Measurements from ENCODE around the gene PCNT. TPM values are rescaled to one million over a fixed set of nuclear protein-coding genes. Genes with fewer than 3 reads are reported as not detected.

Gene PCNT
- total RNA-seq, 5 donors from 2014 or later (not counting 1 experiment from before 2014, with no cell fraction given) = 52.8 to 65.0 (median 58.6) TPM

DNA sequence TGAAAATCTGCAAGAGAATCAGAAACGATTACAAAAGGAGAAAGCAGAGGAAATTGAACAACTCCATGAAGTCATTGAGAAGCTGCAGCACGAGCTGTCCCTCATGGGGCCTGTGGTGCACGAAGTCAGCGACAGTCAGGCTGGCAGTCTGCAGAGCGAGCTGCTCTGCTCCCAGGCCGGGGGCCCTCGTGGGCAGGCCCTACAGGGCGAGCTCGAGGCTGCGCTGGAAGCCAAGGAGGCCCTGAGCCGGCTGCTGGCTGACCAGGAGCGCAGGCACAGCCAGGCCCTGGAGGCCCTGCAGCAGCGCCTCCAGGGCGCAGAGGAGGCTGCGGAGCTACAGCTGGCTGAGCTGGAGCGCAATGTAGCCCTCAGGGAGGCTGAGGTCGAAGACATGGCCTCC, 87.3 kb downstream of the PCNT start:
- Histone ChIP-seq H3K27ac (ENCODE audit: low read length) (no peak overlapping the region), H3K27me3 (replicated peaks in 1 of 2; ENCODE audit: control insufficient read depth in 2 of 2, extremely low read depth in 1 of 2, insufficient read depth in 2 of 2, low read length in 1 of 2) (no peaks in the 10 kb centered on the region), H3K4me3 (ENCODE audit: control insufficient read depth in 1 of 2, extremely low read depth in 1 of 2, low read length in 1 of 2) (no peak overlapping the region), H3K9me3 (no peaks in the 10 kb centered on the region), H3K4me1 (ENCODE audit: control insufficient read depth in 1 of 2, extremely low read depth in 1 of 2, insufficient read depth in 2 of 2, low read length in 2 of 2) (peaks cover 0 to 10% of the 10 kb centered on the region in 2 experiments), H3K36me3 (ENCODE audit: control insufficient read depth in 2 of 2, extremely low read depth in 1 of 2, insufficient read depth in 1 of 2, low read length in 1 of 2) (peaks cover 8 to 26% of the 10 kb centered on the region in 2 donors)
- H3K4me1 Mint-ChIP-seq = peaks cover 0 to 7% (median 0%) of the 10 kb centered on the region in 3 donors
- H3K36me3 Mint-ChIP-seq = peaks cover 19% of the 10 kb centered on the region
- CTCF ChIA-PET = no interaction called here
- DNase-seq = no peak
- POLR2A ChIA-PET = no interaction called here
- WGBS (ENCODE audit: insufficient coverage) = 98% methylated on average over 17 of the region's 17 CpGs
- no peaks in the 10 kb centered on the region for H3K9me3 Mint-ChIP-seq
- ATAC-seq (replicated peaks in 1 of 4) = no peak
- H3K27ac Mint-ChIP-seq = no peak overlapping the region
- no peak overlapping the region for H3K4me3 Mint-ChIP-seq
- H3K27me3 Mint-ChIP-seq = no peaks in the 10 kb centered on the region

DNA sequence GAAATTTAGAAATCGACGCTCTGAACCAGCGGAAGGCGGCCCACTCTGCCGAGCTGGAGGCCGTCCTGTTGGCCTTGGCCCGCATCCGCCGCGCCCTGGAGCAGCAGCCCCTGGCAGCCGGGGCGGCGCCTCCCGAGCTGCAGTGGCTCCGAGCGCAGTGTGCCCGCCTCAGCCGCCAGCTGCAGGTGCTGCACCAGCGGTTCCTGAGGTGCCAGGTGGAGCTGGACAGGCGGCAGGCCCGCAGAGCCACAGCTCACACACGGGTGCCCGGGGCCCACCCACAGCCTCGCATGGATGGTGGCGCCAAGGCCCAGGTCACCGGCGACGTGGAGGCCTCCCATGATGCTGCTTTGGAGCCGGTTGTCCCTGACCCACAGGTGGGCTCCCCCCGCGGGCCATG, 87.7 kb downstream of the PCNT start:
- Mint-ChIP-seq H3K36me3 (peaks cover 20% of the 10 kb centered on the region), H3K27me3 (no peaks in the 10 kb centered on the region), H3K4me1 (peaks cover 0 to 7% (median 0%) of the 10 kb centered on the region in 3 donors), H3K4me3 (no peak overlapping the region), H3K9me3 (no peaks in the 10 kb centered on the region), H3K27ac (no peak overlapping the region)
- Histone ChIP-seq H3K27ac (ENCODE audit: low read length) (no peak overlapping the region), H3K36me3 (ENCODE audit: control insufficient read depth in 2 of 2, extremely low read depth in 1 of 2, insufficient read depth in 1 of 2, low read length in 1 of 2) (peaks cover 13 to 27% of the 10 kb centered on the region in 2 donors), H3K4me1 (ENCODE audit: control insufficient read depth in 1 of 2, extremely low read depth in 1 of 2, insufficient read depth in 2 of 2, low read length in 2 of 2) (peaks cover 0 to 10% of the 10 kb centered on the region in 2 experiments), H3K9me3 (no peaks in the 10 kb centered on the region), H3K27me3 (replicated peaks in 1 of 2; ENCODE audit: control insufficient read depth in 2 of 2, extremely low read depth in 1 of 2, insufficient read depth in 2 of 2, low read length in 1 of 2) (no peaks in the 10 kb centered on the region), H3K4me3 (ENCODE audit: control insufficient read depth in 1 of 2, extremely low read depth in 1 of 2, low read length in 1 of 2) (no peak overlapping the region)
- no peak for DNase-seq
- ChIA-PET CTCF (no interaction called here), POLR2A (interaction anchor here in 1 of 2 donors (0.6 kb wide), 1 partner anchor 1000 kb away, joined by 7 read pairs; no protein-coding TSS in a partner anchor)
- no peak for ATAC-seq (replicated peaks in 1 of 4)
- WGBS (ENCODE audit: insufficient coverage) = 98% methylated on average over 31 of the region's 31 CpGs

DNA sequence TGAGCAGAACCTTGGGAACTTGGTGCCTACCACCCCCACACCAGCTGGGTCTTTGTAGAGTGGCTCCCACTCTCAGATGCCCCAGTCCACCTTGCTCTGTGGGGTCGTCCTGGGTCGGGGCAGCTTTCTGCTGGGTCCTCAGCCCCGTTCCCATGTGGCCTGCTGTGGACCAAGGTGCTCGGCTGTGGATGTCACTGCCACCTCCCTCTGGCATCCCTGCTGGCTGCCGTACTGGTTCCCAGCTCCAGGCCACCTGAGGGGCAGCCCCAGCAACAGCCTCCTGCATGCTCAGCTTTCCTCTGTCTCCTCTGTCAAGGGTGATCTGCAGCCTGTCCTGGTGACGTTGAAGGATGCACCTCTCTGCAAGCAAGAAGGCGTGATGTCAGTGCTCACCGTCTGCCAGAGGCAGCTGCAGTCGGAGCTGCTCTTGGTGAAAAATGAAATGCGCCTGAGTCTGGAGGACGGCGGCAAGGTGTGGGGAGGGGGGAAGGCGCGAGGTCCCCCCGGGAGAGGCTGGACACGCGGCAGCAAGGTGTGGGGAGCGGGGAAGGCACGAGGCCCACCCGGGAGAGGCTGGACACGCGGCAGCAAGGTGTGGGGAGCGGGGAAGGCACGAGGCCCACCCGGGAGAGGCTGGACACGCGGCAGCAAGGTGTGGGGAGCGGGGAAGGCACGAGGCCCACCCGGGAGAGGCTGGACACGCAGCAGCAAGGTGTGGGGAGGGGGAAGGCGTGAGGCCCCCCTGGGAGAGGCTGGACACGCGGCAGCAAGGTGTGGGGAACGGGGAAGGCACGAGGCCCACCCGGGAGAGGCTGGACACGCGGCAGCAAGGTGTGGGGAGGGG, 88.8 kb downstream of the PCNT start:
- Histone ChIP-seq H3K9me3 (no peaks in the 10 kb centered on the region), H3K27ac (ENCODE audit: low read length) (no peak overlapping the region), H3K4me3 (ENCODE audit: control insufficient read depth in 1 of 2, extremely low read depth in 1 of 2, low read length in 1 of 2) (no peak overlapping the region), H3K36me3 (ENCODE audit: control insufficient read depth in 2 of 2, extremely low read depth in 1 of 2, insufficient read depth in 1 of 2, low read length in 1 of 2) (peaks cover 16 to 27% of the 10 kb centered on the region in 2 donors), H3K27me3 (replicated peaks in 1 of 2; ENCODE audit: control insufficient read depth in 2 of 2, extremely low read depth in 1 of 2, insufficient read depth in 2 of 2, low read length in 1 of 2) (no peaks in the 10 kb centered on the region), H3K4me1 (ENCODE audit: control insufficient read depth in 1 of 2, extremely low read depth in 1 of 2, insufficient read depth in 2 of 2, low read length in 2 of 2) (peaks cover 0 to 10% of the 10 kb centered on the region in 2 experiments)
- H3K4me1 Mint-ChIP-seq = peaks cover 0 to 7% (median 0%) of the 10 kb centered on the region in 3 donors
- no peaks in the 10 kb centered on the region for H3K27me3 Mint-ChIP-seq
- no peak overlapping the region for H3K27ac Mint-ChIP-seq
- no peak overlapping the region for H3K4me3 Mint-ChIP-seq
- ChIA-PET POLR2A (no interaction called here), CTCF (no interaction called here)
- DNase-seq = no peak
- H3K9me3 Mint-ChIP-seq = no peaks in the 10 kb centered on the region
- H3K36me3 Mint-ChIP-seq = peaks cover 20% of the 10 kb centered on the region
- WGBS (ENCODE audit: insufficient coverage) = 94% methylated on average over 22 of the region's 39 CpGs
- ATAC-seq (replicated peaks in 1 of 4) = no peak

GRCh38 chr21:46413365-46413696, 89.4 kb downstream of the PCNT start:
- ChIA-PET CTCF (no interaction called here), POLR2A (no interaction called here)
- Mint-ChIP-seq H3K27me3 (no peaks in the 10 kb centered on the region), H3K4me1 (peaks cover 0 to 7% (median 0%) of the 10 kb centered on the region in 3 donors), H3K27ac (no peak overlapping the region), H3K4me3 (no peak overlapping the region), H3K36me3 (peaks cover 25% of the 10 kb centered on the region), H3K9me3 (no peaks in the 10 kb centered on the region)
- H3K4me1 ChIP-seq (ENCODE audit: control insufficient read depth in 1 of 2, extremely low read depth in 1 of 2, insufficient read depth in 2 of 2, low read length in 2 of 2) = peaks cover 0 to 10% of the 10 kb centered on the region in 2 experiments
- no peak overlapping the region for H3K4me3 ChIP-seq (ENCODE audit: control insufficient read depth in 1 of 2, extremely low read depth in 1 of 2, low read length in 1 of 2)
- peaks cover 18 to 27% of the 10 kb centered on the region in 2 donors for H3K36me3 ChIP-seq (ENCODE audit: control insufficient read depth in 2 of 2, extremely low read depth in 1 of 2, insufficient read depth in 1 of 2, low read length in 1 of 2)
- no peak overlapping the region for H3K27ac ChIP-seq (ENCODE audit: low read length)
- H3K9me3 ChIP-seq = no peaks in the 10 kb centered on the region
- 95% methylated on average over 9 of the region's 9 CpGs for WGBS (ENCODE audit: insufficient coverage)
- H3K27me3 ChIP-seq (replicated peaks in 1 of 2; ENCODE audit: control insufficient read depth in 2 of 2, extremely low read depth in 1 of 2, insufficient read depth in 2 of 2, low read length in 1 of 2) = no peaks in the 10 kb centered on the region
- DNase-seq (no peak), ATAC-seq (replicated peaks in 1 of 4) (no peak)

- Histone ChIP-seq H3K36me3 (ENCODE audit: control insufficient read depth in 2 of 2, extremely low read depth in 1 of 2, insufficient read depth in 1 of 2, low read length in 1 of 2) (peaks cover 21 to 31% of the 10 kb centered on the region in 2 donors), H3K27ac (ENCODE audit: low read length) (no peak overlapping the region), H3K4me3 (ENCODE audit: control insufficient read depth in 1 of 2, extremely low read depth in 1 of 2, low read length in 1 of 2) (no peak overlapping the region), H3K27me3 (replicated peaks in 1 of 2; ENCODE audit: control insufficient read depth in 2 of 2, extremely low read depth in 1 of 2, insufficient read depth in 2 of 2, low read length in 1 of 2) (no peaks in the 10 kb centered on the region), H3K4me1 (ENCODE audit: control insufficient read depth in 1 of 2, extremely low read depth in 1 of 2, insufficient read depth in 2 of 2, low read length in 2 of 2) (peaks cover 0 to 1% of the 10 kb centered on the region in 2 experiments), H3K9me3 (no peaks in the 10 kb centered on the region)
- WGBS (ENCODE audit: insufficient coverage) = 96% methylated on average over 13 of the region's 13 CpGs
- no peaks in the 10 kb centered on the region for H3K9me3 Mint-ChIP-seq
- H3K27ac Mint-ChIP-seq = no peak overlapping the region
- POLR2A ChIA-PET = no interaction called here
- peaks cover 0 to 5% (median 0%) of the 10 kb centered on the region in 3 donors for H3K4me1 Mint-ChIP-seq
- DNase-seq (no peak), ATAC-seq (replicated peaks in 1 of 4) (no peak)
- no peak overlapping the region for H3K4me3 Mint-ChIP-seq
- no peaks in the 10 kb centered on the region for H3K27me3 Mint-ChIP-seq
- CTCF ChIA-PET = interaction anchor here in 1 of 2 donors (0.6 kb wide), 1 partner anchor 16 kb away, joined by 10 read pairs; no protein-coding TSS in a partner anchor
- H3K36me3 Mint-ChIP-seq = peaks cover 36% of the 10 kb centered on the region
Measured at GRCh38 chr21:46414965-46415275, 91.0 kb downstream of the PCNT start.

DNA sequence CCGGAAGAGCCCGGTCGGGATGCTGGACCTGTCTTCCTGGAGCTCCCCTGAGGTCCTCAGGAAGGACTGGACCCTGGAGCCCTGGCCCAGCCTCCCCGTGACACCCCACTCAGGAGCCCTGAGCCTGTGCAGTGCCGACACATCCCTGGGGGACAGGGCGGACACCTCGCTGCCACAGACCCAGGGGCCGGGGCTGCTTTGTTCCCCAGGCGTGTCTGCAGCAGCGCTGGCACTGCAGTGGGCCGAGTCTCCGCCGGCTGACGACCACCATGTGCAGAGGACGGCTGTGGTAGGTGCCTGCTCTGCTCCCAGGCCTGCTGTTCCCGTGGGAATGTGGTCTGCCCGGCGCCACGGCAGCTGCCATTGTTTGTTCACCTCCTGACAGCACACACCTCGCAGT, 92.6 kb downstream of the PCNT start:
- CTCF ChIA-PET = no interaction called here
- Histone ChIP-seq H3K27ac (ENCODE audit: low read length) (no peak overlapping the region), H3K4me1 (ENCODE audit: control insufficient read depth in 1 of 2, extremely low read depth in 1 of 2, insufficient read depth in 2 of 2, low read length in 2 of 2) (no peaks in the 10 kb centered on the region), H3K27me3 (replicated peaks in 1 of 2; ENCODE audit: control insufficient read depth in 2 of 2, extremely low read depth in 1 of 2, insufficient read depth in 2 of 2, low read length in 1 of 2) (no peaks in the 10 kb centered on the region), H3K4me3 (ENCODE audit: control insufficient read depth in 1 of 2, extremely low read depth in 1 of 2, low read length in 1 of 2) (no peak overlapping the region), H3K36me3 (ENCODE audit: control insufficient read depth in 2 of 2, extremely low read depth in 1 of 2, insufficient read depth in 1 of 2, low read length in 1 of 2) (peaks cover 17 to 29% of the 10 kb centered on the region in 2 donors), H3K9me3 (no peaks in the 10 kb centered on the region)
- Mint-ChIP-seq H3K4me3 (no peak overlapping the region), H3K27me3 (no peaks in the 10 kb centered on the region), H3K4me1 (no peaks in the 10 kb centered on the region), H3K36me3 (peaks cover 43% of the 10 kb centered on the region), H3K9me3 (no peaks in the 10 kb centered on the region), H3K27ac (no peak overlapping the region)
- DNase-seq (no peak), ATAC-seq (replicated peaks in 1 of 4) (no peak)
- POLR2A ChIA-PET = no interaction called here
- 96% methylated on average over 18 of the region's 20 CpGs for WGBS (ENCODE audit: insufficient coverage)

Data from T-cell (primary cell).